Activated T-helper 1 cell treated with anti-CD3 and anti-CD28 coated beads, Interleukin-12 subunit alpha, Interleukin-12 subunit beta, Interleukin-2, Interleukin-4 antibody, amounts not matched to agents 30 ng/mL and 10 ng/mL and 1 ng/mL, durations not matched to agents 14 hours and 24 hours and 36 hours (primary cell): Measurements from ENCODE around the gene MAP4K3. TPM values are rescaled to one million over a fixed set of nuclear protein-coding genes. Genes with fewer than 3 reads are reported as not detected.
"Not testable (repeated sequence)": the region's sequence is repeated elsewhere in the genome, so short reads cannot be mapped to it uniquely, and the experiment has no call there.

Experiments
- DNase-seq: peaks from one replicate; pipeline ENCODE4 v3.0.0; 2021; ENCODE audit warnings: low spot score
- H3K27ac Mint-ChIP-seq: one replicate; pipeline ENCODE4 v1.8.0; 2021; ENCODE audit warnings: mild to moderate bottlenecking, mixed read lengths
- H3K27me3 Mint-ChIP-seq: one replicate; pipeline ENCODE4 v1.8.0; 2022; ENCODE audit warnings: mild to moderate bottlenecking, moderate library complexity, mixed read lengths; ENCODE audit not compliant: insufficient read depth
- H3K36me3 Mint-ChIP-seq: one replicate; pipeline ENCODE4 v1.8.0; 2021; ENCODE audit warnings: low read depth, mixed read lengths
- H3K4me1 Mint-ChIP-seq: one replicate; pipeline ENCODE4 v1.8.0; 2021; ENCODE audit warnings: low read depth, mixed read lengths
- H3K4me3 Mint-ChIP-seq: one replicate; pipeline ENCODE4 v1.8.0; 2021; ENCODE audit warnings: mild to moderate bottlenecking, moderate library complexity, mixed read lengths
- H3K9me3 Mint-ChIP-seq: one replicate; pipeline ENCODE4 v1.8.0; 2021; ENCODE audit warnings: mixed read lengths
- intact Hi-C: fragments of 100-400 bp; cut with micrococcal nuclease; formaldehyde crosslinking; loops from one replicate; pipeline ENCODE4 v1.15.1; 2024
- total RNA-seq: library from RNA; stranded (reverse); gene quantifications from 2 replicates; pipeline ENCODE4 v1.2.3, GENCODE V29; 2022

The MAP4K3 gene
- total RNA-seq, 1 donor from 2014 or later, result 24.1 TPM

- intact Hi-C loops, result no loop called here
- Mint-ChIP-seq H3K4me3 (no peak overlapping the region), H3K27me3 (no peaks in the 10 kb centered on the region), H3K9me3 (no peaks in the 10 kb centered on the region), H3K27ac (no peak overlapping the region), H3K4me1 (no peaks in the 10 kb centered on the region), H3K36me3 (peaks cover 4% of the 10 kb centered on the region)
- no peak for DNase-seq
Observed at GRCh38 chr2:39326644-39327043, 110.4 kb downstream of the MAP4K3 start.

GRCh38 chr2:39325966-39326365 is 111.1 kb downstream of the MAP4K3 start:
- H3K36me3 Mint-ChIP-seq, result peaks cover 4% of the 10 kb centered on the region
- intact Hi-C loops, result no loop called here

GRCh38 chr2:39321056-39322035 is 115.7 kb downstream of the MAP4K3 start:
- intact Hi-C loops, H3K27ac Mint-ChIP-seq, H3K4me3 Mint-ChIP-seq: not testable (repeated sequence)

More at GRCh38 chr2:39325966-39326365, 111.1 kb downstream of the MAP4K3 start:
- no peaks in the 10 kb centered on the region for H3K27me3 Mint-ChIP-seq
- DNase-seq, result no peak
- H3K9me3 Mint-ChIP-seq, result no peaks in the 10 kb centered on the region
- no peak overlapping the region for H3K4me3 Mint-ChIP-seq
- H3K27ac Mint-ChIP-seq, result no peak overlapping the region
- no peaks in the 10 kb centered on the region for H3K4me1 Mint-ChIP-seq

GRCh38 chr2:39320162-39320561 is 116.9 kb downstream of the MAP4K3 start:
- H3K27ac Mint-ChIP-seq, result no peak overlapping the region

More at GRCh38 chr2:39321056-39322035, 115.7 kb downstream of the MAP4K3 start:
- not testable (repeated sequence) for H3K9me3 Mint-ChIP-seq, H3K27me3 Mint-ChIP-seq, DNase-seq, H3K36me3 Mint-ChIP-seq, H3K4me1 Mint-ChIP-seq

GRCh38 chr2:39313575-39313974 is 123.5 kb downstream of the MAP4K3 start:
- intact Hi-C loops, result no loop called here
- Mint-ChIP-seq H3K27me3 (no peaks in the 10 kb centered on the region), H3K9me3 (no peaks in the 10 kb centered on the region), H3K4me1 (no peaks in the 10 kb centered on the region), H3K36me3 (peaks cover 5% of the 10 kb centered on the region), H3K4me3 (no peak overlapping the region), H3K27ac (no peak overlapping the region)
- DNase-seq, result no peak

More at GRCh38 chr2:39320162-39320561, 116.9 kb downstream of the MAP4K3 start:
- intact Hi-C loops, result no loop called here
- Mint-ChIP-seq H3K9me3 (no peaks in the 10 kb centered on the region), H3K4me3 (no peak overlapping the region), H3K36me3 (peaks cover 4% of the 10 kb centered on the region), H3K27me3 (no peaks in the 10 kb centered on the region), H3K4me1 (no peaks in the 10 kb centered on the region)
- no peak for DNase-seq

- intact Hi-C loops, result no loop called here
- Mint-ChIP-seq H3K9me3 (no peaks in the 10 kb centered on the region), H3K4me1 (no peaks in the 10 kb centered on the region), H3K27ac (no peak overlapping the region), H3K36me3 (peaks cover 3% of the 10 kb centered on the region), H3K27me3 (no peaks in the 10 kb centered on the region), H3K4me3 (no peak overlapping the region)
- no peak for DNase-seq
Observed at GRCh38 chr2:39311469-39311868, 125.6 kb downstream of the MAP4K3 start.

- Mint-ChIP-seq H3K4me3 (no peak overlapping the region), H3K4me1 (no peaks in the 10 kb centered on the region), H3K27me3 (no peaks in the 10 kb centered on the region), H3K9me3 (no peaks in the 10 kb centered on the region), H3K27ac (no peak overlapping the region), H3K36me3 (peaks cover 2% of the 10 kb centered on the region)
- intact Hi-C loops, result no loop called here
- DNase-seq, result no peak
Observed at GRCh38 chr2:39308778-39309177, 128.3 kb downstream of the MAP4K3 start.

GRCh38 chr2:39306626-39307025 is 130.5 kb downstream of the MAP4K3 start:
- Mint-ChIP-seq H3K9me3 (no peaks in the 10 kb centered on the region), H3K27ac (no peak overlapping the region), H3K36me3 (no peaks in the 10 kb centered on the region), H3K27me3 (no peaks in the 10 kb centered on the region), H3K4me1 (no peaks in the 10 kb centered on the region), H3K4me3 (no peak overlapping the region)
- intact Hi-C loops, result no loop called here
- no peak for DNase-seq

- intact Hi-C loops, result no loop called here
- Mint-ChIP-seq H3K4me1 (no peaks in the 10 kb centered on the region), H3K27ac (no peak overlapping the region)
Observed at GRCh38 chr2:39304729-39305128, 132.4 kb downstream of the MAP4K3 start.

GRCh38 chr2:39304200-39304599 is 132.9 kb downstream of the MAP4K3 start:
- Mint-ChIP-seq H3K27ac (no peak overlapping the region), H3K36me3 (no peaks in the 10 kb centered on the region), H3K4me3 (no peak overlapping the region), H3K27me3 (no peaks in the 10 kb centered on the region), H3K4me1 (no peaks in the 10 kb centered on the region), H3K9me3 (no peaks in the 10 kb centered on the region)
- no peak for DNase-seq
- intact Hi-C loops, result no loop called here

More at GRCh38 chr2:39304729-39305128, 132.4 kb downstream of the MAP4K3 start:
- no peaks in the 10 kb centered on the region for H3K9me3 Mint-ChIP-seq
- no peak overlapping the region for H3K4me3 Mint-ChIP-seq
- no peaks in the 10 kb centered on the region for H3K36me3 Mint-ChIP-seq
- H3K27me3 Mint-ChIP-seq, result no peaks in the 10 kb centered on the region
- DNase-seq, result no peak

- no peak for DNase-seq
- H3K4me1 Mint-ChIP-seq, result no peaks in the 10 kb centered on the region
- intact Hi-C loops, result no loop called here
- no peak overlapping the region for H3K4me3 Mint-ChIP-seq
- no peak overlapping the region for H3K27ac Mint-ChIP-seq
- no peaks in the 10 kb centered on the region for H3K27me3 Mint-ChIP-seq
- no peaks in the 10 kb centered on the region for H3K9me3 Mint-ChIP-seq
- H3K36me3 Mint-ChIP-seq, result no peaks in the 10 kb centered on the region
Observed at GRCh38 chr2:39301352-39301751, 135.7 kb downstream of the MAP4K3 start.

GRCh38 chr2:39300044-39300978 is 136.8 kb downstream of the MAP4K3 start:
- no peaks in the 10 kb centered on the region for H3K4me1 Mint-ChIP-seq
- no peaks in the 10 kb centered on the region for H3K27me3 Mint-ChIP-seq
- intact Hi-C loops, result no loop called here
- H3K36me3 Mint-ChIP-seq, result no peaks in the 10 kb centered on the region
- H3K4me3 Mint-ChIP-seq, result no peak overlapping the region
- no peaks in the 10 kb centered on the region for H3K9me3 Mint-ChIP-seq
- no peak overlapping the region for H3K27ac Mint-ChIP-seq
- DNase-seq, result no peak

- H3K27me3 Mint-ChIP-seq, result no peaks in the 10 kb centered on the region
- peaks cover 7% of the 10 kb centered on the region for H3K36me3 Mint-ChIP-seq
Observed at GRCh38 chr2:39290433-39290832, 146.7 kb downstream of the MAP4K3 start.

More at GRCh38 chr2:39290433-39290832, 146.7 kb downstream of the MAP4K3 start:
- Mint-ChIP-seq H3K4me1 (no peaks in the 10 kb centered on the region), H3K4me3 (no peak overlapping the region), H3K27ac (no peak overlapping the region), H3K9me3 (no peaks in the 10 kb centered on the region)
- DNase-seq, result no peak
- intact Hi-C loops, result no loop called here
